GM21423 (cell line): Measurements from ENCODE around the gene ATXN3L.

Experiments
- ATAC-seq: cut with Tn5 transposase; IDR thresholded peaks from one replicate; pipeline ENCODE4 v1.9.1; 2021; ENCODE audit warnings: mild to moderate bottlenecking, moderate library complexity; ENCODE audit not compliant: unreplicated experiment

The ATXN3L gene

DNA sequence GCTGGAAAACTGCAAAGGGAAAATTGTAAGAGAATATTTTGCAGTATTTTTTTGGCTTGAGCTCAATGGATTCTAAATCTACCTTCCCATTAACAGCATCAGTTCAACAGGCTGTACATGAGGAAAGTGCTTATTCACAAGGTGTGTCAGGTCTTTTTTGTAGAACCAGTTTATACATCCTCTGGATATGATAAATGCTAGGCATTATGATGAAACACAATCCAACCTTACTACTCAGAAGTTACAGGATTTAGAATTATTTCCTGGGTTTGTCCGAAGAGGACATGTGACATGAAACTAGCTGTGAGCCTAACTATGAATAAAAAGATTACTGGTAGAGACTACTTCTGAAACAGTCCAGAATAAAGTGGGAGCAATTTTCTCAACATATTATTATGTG is 49.5 kb downstream of the ATXN3L start:
- no peak for ATAC-seq

DNA sequence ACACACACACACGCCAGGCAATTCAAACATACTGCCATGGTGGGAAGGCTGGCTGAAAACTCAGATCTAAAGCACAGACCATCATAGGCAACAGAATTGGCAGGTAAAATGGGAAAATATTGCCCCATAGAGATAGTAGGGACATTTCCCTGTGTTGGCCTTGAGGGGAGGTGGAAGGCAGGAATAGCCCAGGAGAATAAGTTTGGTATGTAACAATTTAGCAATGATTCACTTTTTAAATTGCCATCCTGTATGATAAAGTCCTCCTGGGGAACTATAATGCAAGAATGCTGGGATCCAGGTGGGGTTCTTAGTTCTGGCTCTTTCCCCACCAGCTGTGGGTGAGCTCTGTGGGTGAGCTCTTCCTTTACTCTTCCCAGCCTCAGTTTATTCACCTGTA is 51.0 kb downstream of the ATXN3L start:
- ATAC-seq, result no peak
